Measurements from ENCODE around the gene PARK7. TPM values are rescaled to one million over a fixed set of nuclear protein-coding genes. Genes with fewer than 3 reads are reported as not detected.

Gene PARK7
- total RNA-seq, 1 experiment from 2014 or later = 207 TPM

- intact Hi-C loops (cut with micrococcal nuclease; ENCODE audit: unreplicated experiment) = no loop called here
- TF ChIP-seq CTCF (IDR thresholded peaks at IDR 0.05; ENCODE audit: unreplicated experiment) = no peak
- H3K4me1 Mint-ChIP-seq (ENCODE audit: low read depth, unreplicated experiment) = no peaks in the 10 kb centered on the region
- H3K27me3 Mint-ChIP-seq (ENCODE audit: unreplicated experiment) = no peaks in the 10 kb centered on the region
- BruUV-seq (replicated peaks) = no TSS peak
- no peak overlapping the region for H3K4me3 Mint-ChIP-seq (ENCODE audit: low read depth, unreplicated experiment)
- H3K36me3 Mint-ChIP-seq (ENCODE audit: insufficient read depth, unreplicated experiment) = peaks cover 31% of the 10 kb centered on the region
- CTCF ChIA-PET = no interaction called here
- peaks cover 3% of the 10 kb centered on the region for H3K9me3 Mint-ChIP-seq (ENCODE audit: low read depth, unreplicated experiment)
- no peak for DNase-seq
- H3K27ac Mint-ChIP-seq (ENCODE audit: unreplicated experiment) = no peak overlapping the region
Measured at GRCh38 chr1:7987528-7987927, 26.0 kb downstream of the PARK7 start.

GRCh38 chr1:7988576-7988975 is 27.1 kb downstream of the PARK7 start:
- H3K27me3 Mint-ChIP-seq (ENCODE audit: unreplicated experiment) = no peaks in the 10 kb centered on the region
- H3K36me3 Mint-ChIP-seq (ENCODE audit: insufficient read depth, unreplicated experiment) = peaks cover 29% of the 10 kb centered on the region
- no TSS peak for BruUV-seq (replicated peaks)
- H3K9me3 Mint-ChIP-seq (ENCODE audit: low read depth, unreplicated experiment) = peaks cover 3% of the 10 kb centered on the region
- DNase-seq = no peak
- intact Hi-C loops (cut with micrococcal nuclease; ENCODE audit: unreplicated experiment) = no loop called here
- CTCF ChIA-PET = no interaction called here
- H3K27ac Mint-ChIP-seq (ENCODE audit: unreplicated experiment) = no peak overlapping the region
- no peak overlapping the region for H3K4me3 Mint-ChIP-seq (ENCODE audit: low read depth, unreplicated experiment)
- no peak for TF ChIP-seq CTCF (IDR thresholded peaks at IDR 0.05; ENCODE audit: unreplicated experiment)
- no peaks in the 10 kb centered on the region for H3K4me1 Mint-ChIP-seq (ENCODE audit: low read depth, unreplicated experiment)

- Mint-ChIP-seq H3K36me3 (ENCODE audit: insufficient read depth, unreplicated experiment) (peaks cover 35% of the 10 kb centered on the region), H3K27me3 (ENCODE audit: unreplicated experiment) (no peaks in the 10 kb centered on the region), H3K27ac (ENCODE audit: unreplicated experiment) (no peak overlapping the region), H3K4me3 (ENCODE audit: low read depth, unreplicated experiment) (no peak overlapping the region), H3K4me1 (ENCODE audit: low read depth, unreplicated experiment) (no peaks in the 10 kb centered on the region), H3K9me3 (ENCODE audit: low read depth, unreplicated experiment) (peaks cover 3% of the 10 kb centered on the region)
- intact Hi-C loops (cut with micrococcal nuclease; ENCODE audit: unreplicated experiment) = no loop called here
- no peak for DNase-seq
- TF ChIP-seq CTCF (IDR thresholded peaks at IDR 0.05; ENCODE audit: unreplicated experiment) = no peak
- CTCF ChIA-PET = no interaction called here
- no TSS peak for BruUV-seq (replicated peaks)
Measured at GRCh38 chr1:7989762-7990428, 28.4 kb downstream of the PARK7 start.

- Mint-ChIP-seq H3K4me1 (ENCODE audit: low read depth, unreplicated experiment) (no peaks in the 10 kb centered on the region), H3K36me3 (ENCODE audit: insufficient read depth, unreplicated experiment) (peaks cover 25% of the 10 kb centered on the region), H3K4me3 (ENCODE audit: low read depth, unreplicated experiment) (no peak overlapping the region), H3K27ac (ENCODE audit: unreplicated experiment) (no peak overlapping the region), H3K27me3 (ENCODE audit: unreplicated experiment) (no peaks in the 10 kb centered on the region), H3K9me3 (ENCODE audit: low read depth, unreplicated experiment) (peaks cover 3% of the 10 kb centered on the region)
- intact Hi-C loops (cut with micrococcal nuclease; ENCODE audit: unreplicated experiment) = no loop called here
- DNase-seq = no peak
- no peak for TF ChIP-seq CTCF (IDR thresholded peaks at IDR 0.05; ENCODE audit: unreplicated experiment)
- BruUV-seq (replicated peaks) = no TSS peak
- CTCF ChIA-PET = no interaction called here
Measured at GRCh38 chr1:7991504-7992440, 30.3 kb downstream of the PARK7 start.

Data from Calu3 (cell line).